Thyroid gland (tissue), 4 donors: ENCODE data around the gene IQGAP3. TPM values are rescaled to one million over a fixed set of nuclear protein-coding genes. Genes with fewer than 3 reads are reported as not detected.

ENCODE experiments used
- DNase-seq, 2 donors: peaks; one replicate each; pipeline ENCODE4 v3.0.0-alpha.2; 2019
- H3K27ac ChIP-seq, 3 donors: fragments of 200-600 bp; sonication (generic); 1 replicate in 2 of 3; 2 replicates in 1 of 3; pipeline ENCODE4 v1.5.1; 2016 to 2019; ENCODE audit warnings: mild to moderate bottlenecking in 1 of 3, moderate library complexity in 1 of 3
- H3K27me3 ChIP-seq: fragments of 200-600 bp; sonication (generic); one replicate; pipeline ENCODE4 v1.5.1; 2019
- H3K36me3 ChIP-seq, 2 donors: fragments of 200-600 bp; sonication (generic); one replicate each; pipeline ENCODE4 v1.5.1; 2016 to 2019
- H3K4me1 ChIP-seq, 2 donors: fragments of 200-600 bp; sonication (generic); one replicate each; pipeline ENCODE4 v1.5.1; 2017 to 2019
- H3K4me3 ChIP-seq, 3 donors: fragments of 200-600 bp; sonication (generic); replicated peaks in 1 of 3; 1 replicate in 2 of 3; 2 replicates in 1 of 3; pipeline ENCODE4 v1.5.1; 2016; ENCODE audit warnings: mild to moderate bottlenecking in 1 of 3
- H3K9me3 ChIP-seq: fragments of 200-600 bp; sonication (generic); one replicate; pipeline ENCODE4 v1.5.1; 2017
- POLR2A ChIP-seq, 2 donors: fragments of 450-650 bp; IDR thresholded peaks; one replicate each; pipeline ENCODE4 v1.6.1; 2017; ENCODE audit warnings: antibody characterized with exemption in 2 of 2, mild to moderate bottlenecking in 2 of 2, moderate library complexity in 1 of 2
- WGBS, 2 donors: methylation state at CpG; one replicate each; pipeline ENCODE4 v1.1.5; 2017; 5-methylcytosine and 5-hydroxymethylcytosine counted together
- intact Hi-C: fragments of 100-400 bp; cut with DNase I; formaldehyde crosslinking; loops from one replicate; pipeline ENCODE4 v1.15.1; 2023
- total RNA-seq, 4 donors: library from RNA; depleted of rRNA; stranded (reverse); fragments of >200 nt; gene quantifications; one replicate each; pipeline ENCODE4 v1.2.3, GENCODE V29; 2016
- TF ChIP-seq, protein P1 (sequence below), 6 experiments: fragments of 200-600 bp in 3 of 6; fragments of 450-650 bp in 3 of 6; sonication (generic) in 3 of 6; IDR thresholded peaks; one replicate each; pipeline ENCODE4 v1.5.1; 2016 to 2019; ENCODE audit warnings: antibody characterized with exemption in 6 of 6, mild to moderate bottlenecking in 2 of 6, inconsistent platforms in 1 of 6, moderate library complexity in 1 of 6

Gene IQGAP3
- total RNA-seq, 4 donors from 2014 or later = 0.15 to 1.4 (median 0.50) TPM

GRCh38 chr1:156578055-156578454 lies 5.7 kb upstream of the IQGAP3 start:
- Histone ChIP-seq H3K27ac (no peak overlapping the region), H3K4me3 (no peak overlapping the region), H3K9me3 (no peaks in the 10 kb centered on the region), H3K4me1 (no peaks in the 10 kb centered on the region), H3K36me3 (no peaks in the 10 kb centered on the region), H3K27me3 (no peaks in the 10 kb centered on the region)
- 47 to 52% methylated on average over 7 of the region's 7 CpGs for WGBS, 2 donors
- intact Hi-C loops = no loop called here
- DNase-seq = no peak
- no peak for TF ChIP-seq POLR2A (IDR thresholded peaks at IDR 0.05)
- TF ChIP-seq, protein P1, sequence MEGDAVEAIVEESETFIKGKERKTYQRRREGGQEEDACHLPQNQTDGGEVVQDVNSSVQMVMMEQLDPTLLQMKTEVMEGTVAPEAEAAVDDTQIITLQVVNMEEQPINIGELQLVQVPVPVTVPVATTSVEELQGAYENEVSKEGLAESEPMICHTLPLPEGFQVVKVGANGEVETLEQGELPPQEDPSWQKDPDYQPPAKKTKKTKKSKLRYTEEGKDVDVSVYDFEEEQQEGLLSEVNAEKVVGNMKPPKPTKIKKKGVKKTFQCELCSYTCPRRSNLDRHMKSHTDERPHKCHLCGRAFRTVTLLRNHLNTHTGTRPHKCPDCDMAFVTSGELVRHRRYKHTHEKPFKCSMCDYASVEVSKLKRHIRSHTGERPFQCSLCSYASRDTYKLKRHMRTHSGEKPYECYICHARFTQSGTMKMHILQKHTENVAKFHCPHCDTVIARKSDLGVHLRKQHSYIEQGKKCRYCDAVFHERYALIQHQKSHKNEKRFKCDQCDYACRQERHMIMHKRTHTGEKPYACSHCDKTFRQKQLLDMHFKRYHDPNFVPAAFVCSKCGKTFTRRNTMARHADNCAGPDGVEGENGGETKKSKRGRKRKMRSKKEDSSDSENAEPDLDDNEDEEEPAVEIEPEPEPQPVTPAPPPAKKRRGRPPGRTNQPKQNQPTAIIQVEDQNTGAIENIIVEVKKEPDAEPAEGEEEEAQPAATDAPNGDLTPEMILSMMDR (IDR thresholded peaks at IDR 0.05) = no peak

DNA sequence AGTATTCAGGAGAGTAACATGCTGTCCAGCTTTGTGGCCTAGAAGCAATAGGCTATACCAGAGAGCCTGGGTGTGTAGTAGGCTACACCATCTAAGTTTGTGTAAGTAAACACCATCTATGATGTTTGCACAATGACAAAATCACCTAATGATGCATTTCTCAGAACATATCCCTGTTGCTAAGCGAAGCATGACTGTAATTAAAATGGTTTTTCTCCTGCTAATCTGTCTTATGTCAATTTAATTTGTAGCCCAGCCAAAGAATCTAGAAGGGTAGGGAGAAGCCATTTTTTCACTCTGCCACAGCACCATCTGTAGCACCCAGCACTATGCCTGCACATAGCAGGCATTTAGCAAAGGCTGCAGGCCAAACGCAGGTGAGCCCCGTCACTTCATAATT lies 5.2 kb upstream of the IQGAP3 start:
- Histone ChIP-seq H3K4me1 (peaks cover 0 to 2% of the 10 kb centered on the region in 2 donors), H3K27me3 (no peaks in the 10 kb centered on the region), H3K36me3 (no peaks in the 10 kb centered on the region), H3K4me3 (no peak overlapping the region), H3K27ac (no peak overlapping the region), H3K9me3 (no peaks in the 10 kb centered on the region)
- no peak for TF ChIP-seq POLR2A (IDR thresholded peaks at IDR 0.05)
- TF ChIP-seq, protein P1 (IDR thresholded peaks at IDR 0.05) = no peak
- no peak for DNase-seq
- intact Hi-C loops = no loop called here
- WGBS, 2 donors = 92 to 95% methylated on average over 3 of the region's 3 CpGs

GRCh38 chr1:156574039-156574633 lies 1.8 kb upstream of the IQGAP3 start:
- DNase-seq = no peak
- Histone ChIP-seq H3K27ac (no peak overlapping the region), H3K4me3 (no peak overlapping the region), H3K9me3 (no peaks in the 10 kb centered on the region), H3K36me3 (no peaks in the 10 kb centered on the region), H3K4me1 (peaks cover 5 to 9% of the 10 kb centered on the region in 2 donors), H3K27me3 (no peaks in the 10 kb centered on the region)
- intact Hi-C loops = no loop called here
- TF ChIP-seq POLR2A (IDR thresholded peaks at IDR 0.05) = no peak
- TF ChIP-seq, protein P1 (IDR thresholded peaks at IDR 0.05) = no peak
- WGBS, 2 donors = 44 to 75% methylated on average over 2 of the region's 2 CpGs

DNA sequence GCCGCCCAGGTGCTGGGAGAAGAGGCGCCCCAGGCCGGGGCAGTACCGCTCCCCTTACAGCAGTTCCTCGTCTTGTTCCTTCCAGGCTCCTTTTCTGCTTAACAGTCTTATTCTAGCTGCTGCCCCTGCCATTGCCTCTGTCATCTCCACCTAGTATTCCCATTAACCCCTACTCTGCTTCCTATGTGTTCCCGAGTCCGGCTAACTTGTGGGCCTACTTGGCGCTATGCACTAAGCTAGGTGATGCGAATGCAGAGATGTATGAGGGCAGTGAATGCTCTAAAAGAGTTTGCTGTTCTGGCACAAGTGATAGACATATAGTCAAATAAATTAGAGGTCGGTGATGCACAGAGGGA lies 276 bp upstream of the IQGAP3 start:
- intact Hi-C loops = no loop called here
- no peaks in the 10 kb centered on the region for H3K36me3 ChIP-seq
- TF ChIP-seq POLR2A (IDR thresholded peaks at IDR 0.05) = no peak
- TF ChIP-seq, protein P1 (IDR thresholded peaks at IDR 0.05) = no peak
- H3K27me3 ChIP-seq = no peaks in the 10 kb centered on the region
- H3K27ac ChIP-seq = no peak overlapping the region
- WGBS, 2 donors = 37% methylated on average over 10 of the region's 10 CpGs
- no peak for DNase-seq
- no peak overlapping the region for H3K4me3 ChIP-seq
- H3K9me3 ChIP-seq = no peaks in the 10 kb centered on the region
- H3K4me1 ChIP-seq = peaks cover 5 to 9% of the 10 kb centered on the region in 2 donors

DNA sequence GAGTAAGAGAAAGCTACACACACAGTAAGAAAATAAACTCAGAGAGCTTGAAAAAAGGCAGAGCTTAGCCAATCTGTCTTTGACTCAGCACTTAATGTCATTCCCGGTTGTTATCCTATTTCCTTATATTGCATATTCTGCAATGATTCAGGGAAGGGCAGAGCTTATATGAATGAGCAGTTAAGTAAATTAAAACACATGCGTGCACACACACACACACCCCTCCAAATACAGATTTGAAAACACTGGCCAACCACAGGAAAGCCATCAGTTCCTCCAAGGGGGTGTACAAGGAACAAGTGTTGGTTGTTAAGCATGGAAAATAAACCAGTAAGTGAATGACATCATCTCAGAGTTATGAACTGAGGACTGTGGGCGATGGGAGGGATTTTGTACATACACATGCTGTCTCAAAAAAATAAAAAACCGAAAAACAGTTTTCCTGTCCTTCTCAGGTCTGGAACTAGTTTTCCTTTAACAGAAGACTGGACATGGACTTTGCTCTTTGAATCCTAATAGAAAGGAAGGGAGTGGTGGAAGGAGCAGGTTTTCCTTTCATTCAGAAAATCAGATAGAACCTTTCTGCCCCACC lies 1.0 kb downstream of the IQGAP3 start:
- intact Hi-C loops = no loop called here
- no peak overlapping the region for H3K4me3 ChIP-seq
- 29 to 34% methylated on average over 4 of the region's 4 CpGs for WGBS, 2 donors
- TF ChIP-seq POLR2A (IDR thresholded peaks at IDR 0.05) = no peak
- TF ChIP-seq, protein P1 (IDR thresholded peaks at IDR 0.05) = no peak
- no peak overlapping the region for H3K27ac ChIP-seq
- DNase-seq = no peak
- H3K9me3 ChIP-seq = no peaks in the 10 kb centered on the region
- H3K4me1 ChIP-seq = peaks cover 5 to 9% of the 10 kb centered on the region in 2 donors
- no peaks in the 10 kb centered on the region for H3K27me3 ChIP-seq
- no peaks in the 10 kb centered on the region for H3K36me3 ChIP-seq
